DND-41 (cell line): ENCODE data around the gene ERC2.

Experiments
- ATAC-seq: fragments of 200-7000 bp; cut with Tn5 transposase; 3 replicates; pipeline ENCODE4 v1.9.1; 2021; ENCODE audit warnings: low read depth; ENCODE audit not compliant: insufficient read depth
- DNase-seq: peaks from one replicate; pipeline ENCODE4 v3.0.0-alpha.2; 2020
- H2AFZ ChIP-seq: 2 replicates; pipeline ENCODE4 v1.6.0; 2012; ENCODE audit warnings: low read depth, low read length
- H3K27ac ChIP-seq: 2 replicates; pipeline ENCODE4 v1.5.1; 2012; ENCODE audit warnings: low read length, inconsistent platforms
- H3K27me3 ChIP-seq: fragments of 200-600 bp; sonication (generic); 2 replicates; pipeline ENCODE4 v1.6.0; 2012; ENCODE audit warnings: low read length, mild to moderate bottlenecking, inconsistent platforms; ENCODE audit not compliant: insufficient read depth, poor library complexity
- H3K36me3 ChIP-seq: 2 replicates; pipeline ENCODE4 v1.5.1; 2012; ENCODE audit warnings: low read length, inconsistent platforms; ENCODE audit not compliant: insufficient read depth
- H3K4me1 ChIP-seq: 2 replicates; pipeline ENCODE4 v1.5.1; 2012; ENCODE audit warnings: mild to moderate bottlenecking, low read length; ENCODE audit not compliant: insufficient read depth
- H3K4me2 ChIP-seq: 2 replicates; pipeline ENCODE4 v1.6.0; 2012; ENCODE audit warnings: mild to moderate bottlenecking, moderate library complexity, low read length, inconsistent platforms; ENCODE audit not compliant: insufficient read depth
- H3K4me3 ChIP-seq, 2 experiments: fragments of 200-600 bp in 1 of 2; shearing (Covaris generic) in 1 of 2; 2 replicates each; pipeline ENCODE4 v1.5.1; 2012 to 2016; ENCODE audit warnings: inconsistent platforms in 2 of 2, low read length in 2 of 2, mild to moderate bottlenecking in 2 of 2, low read depth in 1 of 2, moderate library complexity in 1 of 2
- H3K79me2 ChIP-seq: 2 replicates; pipeline ENCODE4 v1.6.0; 2012; ENCODE audit warnings: low read length, inconsistent platforms; ENCODE audit not compliant: insufficient read depth
- H3K9ac ChIP-seq: 2 replicates; pipeline ENCODE4 v1.6.0; 2012; ENCODE audit warnings: low read depth, mild to moderate bottlenecking, inconsistent platforms, low read length, moderate library complexity
- H3K9me3 ChIP-seq: 2 replicates; pipeline ENCODE4 v1.5.1; 2012; ENCODE audit warnings: low read length, moderate library complexity, mild to moderate bottlenecking, inconsistent platforms; ENCODE audit not compliant: insufficient read depth, severe bottlenecking
- H4K20me1 ChIP-seq: 2 replicates; pipeline ENCODE4 v1.6.0; 2012; ENCODE audit warnings: low read length; ENCODE audit not compliant: insufficient read depth
- EZH2 ChIP-seq: IDR thresholded peaks from 3 replicates; pipeline ENCODE4 v1.6.1; 2012; ENCODE audit warnings: borderline replicate concordance, low read depth, mild to moderate bottlenecking, moderate library complexity, low read length, inconsistent platforms; ENCODE audit not compliant: severe bottlenecking
- TF ChIP-seq, protein P1 (sequence below): IDR thresholded peaks from 2 replicates; pipeline ENCODE4 v1.5.1; 2012; ENCODE audit warnings: borderline replicate concordance, low read length, moderate library complexity, mild to moderate bottlenecking; ENCODE audit not compliant: poor library complexity, severe bottlenecking; ENCODE audit errors: extremely low read depth

ERC2 gene

DNA sequence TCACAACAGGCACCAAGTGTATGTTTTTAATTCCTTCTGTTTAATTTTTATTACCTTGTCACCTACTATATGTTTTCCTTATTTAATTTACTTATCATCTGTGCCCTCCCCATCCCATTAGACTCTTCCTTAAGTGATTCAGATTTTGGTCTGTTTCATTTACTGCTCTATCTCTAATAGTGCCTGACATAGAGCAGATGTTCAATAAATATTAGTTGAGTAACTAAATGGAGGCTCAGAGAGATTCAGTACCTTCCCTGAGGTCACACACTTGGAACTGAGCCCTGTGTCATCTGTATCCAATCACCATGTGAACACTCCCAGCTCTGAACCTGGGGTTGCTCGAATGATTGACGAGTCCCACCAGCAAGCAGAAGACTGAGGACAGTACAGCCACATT lies 663.1 kb downstream of the ERC2 start:
- no peaks in the 10 kb centered on the region for H3K4me1 ChIP-seq
- no peak overlapping the region for H3K9ac ChIP-seq
- ATAC-seq (no peak), DNase-seq (no peak)
- H2AFZ ChIP-seq = no peak overlapping the region
- no peaks in the 10 kb centered on the region for H3K36me3 ChIP-seq
- H3K79me2 ChIP-seq = no peaks in the 10 kb centered on the region
- H4K20me1 ChIP-seq = no peaks in the 10 kb centered on the region
- no peak for TF ChIP-seq EZH2
- TF ChIP-seq, protein P1, sequence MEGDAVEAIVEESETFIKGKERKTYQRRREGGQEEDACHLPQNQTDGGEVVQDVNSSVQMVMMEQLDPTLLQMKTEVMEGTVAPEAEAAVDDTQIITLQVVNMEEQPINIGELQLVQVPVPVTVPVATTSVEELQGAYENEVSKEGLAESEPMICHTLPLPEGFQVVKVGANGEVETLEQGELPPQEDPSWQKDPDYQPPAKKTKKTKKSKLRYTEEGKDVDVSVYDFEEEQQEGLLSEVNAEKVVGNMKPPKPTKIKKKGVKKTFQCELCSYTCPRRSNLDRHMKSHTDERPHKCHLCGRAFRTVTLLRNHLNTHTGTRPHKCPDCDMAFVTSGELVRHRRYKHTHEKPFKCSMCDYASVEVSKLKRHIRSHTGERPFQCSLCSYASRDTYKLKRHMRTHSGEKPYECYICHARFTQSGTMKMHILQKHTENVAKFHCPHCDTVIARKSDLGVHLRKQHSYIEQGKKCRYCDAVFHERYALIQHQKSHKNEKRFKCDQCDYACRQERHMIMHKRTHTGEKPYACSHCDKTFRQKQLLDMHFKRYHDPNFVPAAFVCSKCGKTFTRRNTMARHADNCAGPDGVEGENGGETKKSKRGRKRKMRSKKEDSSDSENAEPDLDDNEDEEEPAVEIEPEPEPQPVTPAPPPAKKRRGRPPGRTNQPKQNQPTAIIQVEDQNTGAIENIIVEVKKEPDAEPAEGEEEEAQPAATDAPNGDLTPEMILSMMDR = no peak
- H3K27ac ChIP-seq = no peak overlapping the region
- H3K9me3 ChIP-seq = no peaks in the 10 kb centered on the region
- no peaks in the 10 kb centered on the region for H3K27me3 ChIP-seq
- no peak overlapping the region for H3K4me3 ChIP-seq
- no peak overlapping the region for H3K4me2 ChIP-seq

DNA sequence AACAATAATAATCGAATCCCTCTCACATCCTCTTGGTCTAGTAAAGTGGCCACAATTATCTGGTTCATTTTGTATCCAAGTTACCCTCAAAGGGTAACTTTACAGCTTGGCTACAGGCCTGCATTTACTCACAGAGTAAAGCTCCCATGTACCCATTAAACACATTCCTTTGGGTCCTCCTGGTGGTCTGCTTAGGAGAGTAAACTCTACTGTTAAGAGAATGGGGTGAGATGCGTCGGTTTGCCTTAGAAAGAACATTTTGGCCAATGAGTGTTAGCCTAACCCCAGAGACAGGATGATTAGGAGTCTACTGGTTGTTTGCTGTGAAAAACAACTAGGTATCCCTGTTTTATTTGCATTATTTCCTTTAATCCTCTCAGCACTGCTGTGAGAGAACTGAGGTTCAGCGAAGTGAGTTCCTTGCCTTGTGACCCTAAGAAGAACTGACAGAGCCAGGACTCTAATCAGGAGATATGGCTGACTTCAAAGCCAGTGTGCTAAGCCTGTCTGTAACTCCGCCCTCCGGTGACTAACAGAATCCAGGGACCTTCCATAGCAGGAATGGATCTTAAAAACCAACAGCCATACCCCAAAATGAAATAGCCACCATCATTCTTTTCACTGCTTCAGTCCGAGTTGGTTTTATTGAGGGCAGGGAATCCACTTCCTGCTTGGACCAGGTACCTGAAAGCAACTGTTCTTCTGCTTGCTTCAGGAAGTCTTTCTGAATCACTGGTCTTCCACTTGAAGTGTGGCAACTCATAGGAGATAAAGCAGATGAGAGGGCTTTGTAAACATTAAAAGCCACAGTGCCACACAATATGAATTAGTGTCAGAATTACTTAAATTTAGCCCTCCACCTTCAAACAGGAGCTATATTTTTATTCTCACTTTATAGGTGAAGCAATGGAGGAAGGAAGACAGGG lies 663.8 kb downstream of the ERC2 start:
- no peaks in the 10 kb centered on the region for H4K20me1 ChIP-seq
- no peaks in the 10 kb centered on the region for H3K36me3 ChIP-seq
- DNase-seq (no peak), ATAC-seq (no peak)
- no peaks in the 10 kb centered on the region for H3K4me1 ChIP-seq
- no peak overlapping the region for H3K27ac ChIP-seq
- no peak for TF ChIP-seq EZH2
- TF ChIP-seq, protein P1 = no peak
- no peak overlapping the region for H2AFZ ChIP-seq
- no peaks in the 10 kb centered on the region for H3K79me2 ChIP-seq
- H3K27me3 ChIP-seq = no peaks in the 10 kb centered on the region
- no peaks in the 10 kb centered on the region for H3K9me3 ChIP-seq
- no peak overlapping the region for H3K9ac ChIP-seq
- no peak overlapping the region for H3K4me2 ChIP-seq
- no peak overlapping the region for H3K4me3 ChIP-seq

DNA sequence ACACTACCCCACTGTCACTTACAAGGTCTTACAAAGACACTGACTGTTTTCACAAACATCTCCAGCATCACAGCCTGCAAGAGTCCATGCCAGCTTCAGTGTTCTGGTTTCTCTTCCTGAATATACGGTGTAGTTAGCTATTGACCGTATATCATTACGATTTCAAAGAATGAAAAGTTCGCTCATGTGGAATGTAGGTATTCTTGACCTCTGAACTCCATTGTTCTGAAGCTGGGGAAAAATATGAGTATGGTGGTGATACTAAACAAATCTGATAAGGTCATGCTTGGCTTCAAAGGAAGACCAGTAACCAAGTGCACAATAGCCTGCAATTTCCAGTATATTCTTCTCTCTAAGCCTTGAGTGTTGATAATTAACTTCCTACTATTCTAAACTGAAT lies 665.5 kb downstream of the ERC2 start:
- no peak for ATAC-seq
- H4K20me1 ChIP-seq = no peaks in the 10 kb centered on the region
- no peak overlapping the region for H3K27ac ChIP-seq
- H3K9ac ChIP-seq = no peak overlapping the region
- no peaks in the 10 kb centered on the region for H3K4me1 ChIP-seq
- H2AFZ ChIP-seq = no peak overlapping the region
- H3K79me2 ChIP-seq = no peaks in the 10 kb centered on the region
- H3K36me3 ChIP-seq = no peaks in the 10 kb centered on the region
- H3K4me3 ChIP-seq = no peak overlapping the region
- H3K27me3 ChIP-seq = no peaks in the 10 kb centered on the region
- no peak for DNase-seq
- TF ChIP-seq, protein P1 = no peak
- H3K4me2 ChIP-seq = no peak overlapping the region
- H3K9me3 ChIP-seq = no peaks in the 10 kb centered on the region
